ENCODE data around the gene CYP27B1. TPM values are rescaled to one million over a fixed set of nuclear protein-coding genes. Genes with fewer than 3 reads are reported as not detected.

Gene CYP27B1
- total RNA-seq, 1 experiment from 2014 or later = 6.9 TPM

GRCh38 chr12:57797933-57798332, 31.1 kb upstream of the CYP27B1 start:
- BruUV-seq (replicated peaks) = no TSS peak
- DNase-seq = no peak
- no peak overlapping the region for H3K4me3 ChIP-seq (ENCODE audit: low read depth, low read length)
- intact Hi-C loops (cut with micrococcal nuclease; ENCODE audit: unreplicated experiment) = no loop called here
- Mint-ChIP-seq H3K4me3 (ENCODE audit: unreplicated experiment) (no peak overlapping the region), H3K27ac (ENCODE audit: unreplicated experiment) (no peak overlapping the region), H3K4me1 (ENCODE audit: low read depth, unreplicated experiment) (no peaks in the 10 kb centered on the region), H3K9me3 (ENCODE audit: unreplicated experiment) (no peaks in the 10 kb centered on the region), H3K27me3 (ENCODE audit: insufficient read depth, unreplicated experiment) (no peaks in the 10 kb centered on the region), H3K36me3 (ENCODE audit: insufficient read depth, unreplicated experiment) (peaks cover 42% of the 10 kb centered on the region)
- POLR2A ChIA-PET = no interaction called here
- CTCF ChIA-PET = no interaction called here
- H3K9me3 ChIP-seq = no peaks in the 10 kb centered on the region
- no peaks in the 10 kb centered on the region; the same call in 1 of the 2 replicates for H3K36me3 ChIP-seq (ENCODE audit: control insufficient read depth, insufficient read depth, low read length)
- no peaks in the 10 kb centered on the region for H3K27me3 ChIP-seq (replicated peaks; ENCODE audit: control insufficient read depth, insufficient read depth, low read length)
- H3K4me1 ChIP-seq = no peaks in the 10 kb centered on the region
- TF ChIP-seq, protein P1, sequence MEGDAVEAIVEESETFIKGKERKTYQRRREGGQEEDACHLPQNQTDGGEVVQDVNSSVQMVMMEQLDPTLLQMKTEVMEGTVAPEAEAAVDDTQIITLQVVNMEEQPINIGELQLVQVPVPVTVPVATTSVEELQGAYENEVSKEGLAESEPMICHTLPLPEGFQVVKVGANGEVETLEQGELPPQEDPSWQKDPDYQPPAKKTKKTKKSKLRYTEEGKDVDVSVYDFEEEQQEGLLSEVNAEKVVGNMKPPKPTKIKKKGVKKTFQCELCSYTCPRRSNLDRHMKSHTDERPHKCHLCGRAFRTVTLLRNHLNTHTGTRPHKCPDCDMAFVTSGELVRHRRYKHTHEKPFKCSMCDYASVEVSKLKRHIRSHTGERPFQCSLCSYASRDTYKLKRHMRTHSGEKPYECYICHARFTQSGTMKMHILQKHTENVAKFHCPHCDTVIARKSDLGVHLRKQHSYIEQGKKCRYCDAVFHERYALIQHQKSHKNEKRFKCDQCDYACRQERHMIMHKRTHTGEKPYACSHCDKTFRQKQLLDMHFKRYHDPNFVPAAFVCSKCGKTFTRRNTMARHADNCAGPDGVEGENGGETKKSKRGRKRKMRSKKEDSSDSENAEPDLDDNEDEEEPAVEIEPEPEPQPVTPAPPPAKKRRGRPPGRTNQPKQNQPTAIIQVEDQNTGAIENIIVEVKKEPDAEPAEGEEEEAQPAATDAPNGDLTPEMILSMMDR (IDR thresholded peaks at IDR 0.05; ENCODE audit: insufficient read depth in 1 of 2, low read depth in 1 of 2, low read length in 1 of 2, severe bottlenecking in 1 of 2, unreplicated experiment in 1 of 2) = no peak

DNA sequence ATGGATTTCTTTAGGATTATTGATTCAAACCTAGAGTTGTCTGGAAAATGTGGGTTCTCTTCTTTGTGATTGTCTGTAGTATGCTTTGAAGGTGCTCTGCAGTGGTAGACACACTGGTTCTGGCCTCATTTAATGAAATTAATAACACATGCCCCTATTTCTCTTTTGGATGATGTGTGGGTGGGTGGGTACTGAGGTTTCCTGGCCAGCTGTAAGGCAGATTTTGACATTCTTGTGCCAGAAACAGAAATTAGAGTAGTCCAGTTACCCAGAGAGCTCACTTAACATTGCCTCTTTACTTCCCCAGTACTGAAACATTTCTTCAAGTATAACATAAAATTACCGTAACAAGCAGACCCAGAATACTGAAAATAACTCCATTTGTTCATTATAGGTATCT, 30.1 kb upstream of the CYP27B1 start:
- no TSS peak for BruUV-seq (replicated peaks)
- intact Hi-C loops (cut with micrococcal nuclease; ENCODE audit: unreplicated experiment) = no loop called here
- H3K4me1 ChIP-seq = no peaks in the 10 kb centered on the region
- ChIA-PET CTCF (no interaction called here), POLR2A (no interaction called here)
- no peaks in the 10 kb centered on the region for H3K27me3 ChIP-seq (replicated peaks; ENCODE audit: control insufficient read depth, insufficient read depth, low read length)
- DNase-seq = no peak
- Mint-ChIP-seq H3K9me3 (ENCODE audit: unreplicated experiment) (no peaks in the 10 kb centered on the region), H3K27ac (ENCODE audit: unreplicated experiment) (no peak overlapping the region), H3K4me3 (ENCODE audit: unreplicated experiment) (no peak overlapping the region), H3K27me3 (ENCODE audit: insufficient read depth, unreplicated experiment) (no peaks in the 10 kb centered on the region), H3K36me3 (ENCODE audit: insufficient read depth, unreplicated experiment) (peaks cover 49% of the 10 kb centered on the region), H3K4me1 (ENCODE audit: low read depth, unreplicated experiment) (no peaks in the 10 kb centered on the region)
- TF ChIP-seq, protein P1 (IDR thresholded peaks at IDR 0.05; ENCODE audit: insufficient read depth in 1 of 2, low read depth in 1 of 2, low read length in 1 of 2, severe bottlenecking in 1 of 2, unreplicated experiment in 1 of 2) = no peak
- H3K9me3 ChIP-seq = no peaks in the 10 kb centered on the region
- no peak overlapping the region for H3K4me3 ChIP-seq (ENCODE audit: low read depth, low read length)
- H3K36me3 ChIP-seq (ENCODE audit: control insufficient read depth, insufficient read depth, low read length) = no peaks in the 10 kb centered on the region; the same call in 1 of the 2 replicates

DNA sequence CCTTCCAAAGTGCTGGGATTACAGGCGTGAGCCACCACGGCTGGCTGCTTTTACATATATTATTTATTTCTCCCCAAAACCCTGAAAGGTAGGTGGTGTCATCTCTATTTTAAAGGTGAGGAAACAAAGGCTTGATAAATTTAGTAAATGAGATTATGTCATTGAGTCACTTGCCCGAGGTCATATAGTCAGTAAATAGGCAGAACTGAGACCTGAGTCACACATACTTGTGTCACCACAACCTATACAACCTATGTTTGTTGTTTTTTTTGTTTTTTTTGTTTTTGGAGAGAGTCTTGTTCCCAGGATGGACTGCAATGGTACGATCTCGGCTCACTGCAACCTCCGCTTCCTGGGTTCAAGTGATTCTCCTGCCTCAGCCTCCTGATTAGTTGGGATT, 28.5 kb upstream of the CYP27B1 start:
- intact Hi-C loops (cut with micrococcal nuclease; ENCODE audit: unreplicated experiment) = no loop called here
- no peak overlapping the region for H3K27ac Mint-ChIP-seq (ENCODE audit: unreplicated experiment)
- no peaks in the 10 kb centered on the region for H3K9me3 Mint-ChIP-seq (ENCODE audit: unreplicated experiment)
- H3K36me3 ChIP-seq (ENCODE audit: control insufficient read depth, insufficient read depth, low read length) = no peaks in the 10 kb centered on the region; the same call in 1 of the 2 replicates
- BruUV-seq (replicated peaks) = no TSS peak
- no peaks in the 10 kb centered on the region for H3K27me3 ChIP-seq (replicated peaks; ENCODE audit: control insufficient read depth, insufficient read depth, low read length)
- no peak overlapping the region for H3K4me3 Mint-ChIP-seq (ENCODE audit: unreplicated experiment)
- no peak overlapping the region for H3K4me3 ChIP-seq (ENCODE audit: low read depth, low read length)
- ChIA-PET CTCF (no interaction called here), POLR2A (no interaction called here)
- H3K4me1 Mint-ChIP-seq (ENCODE audit: low read depth, unreplicated experiment) = no peaks in the 10 kb centered on the region
- H3K4me1 ChIP-seq = no peaks in the 10 kb centered on the region
- H3K9me3 ChIP-seq = no peaks in the 10 kb centered on the region
- no peaks in the 10 kb centered on the region for H3K27me3 Mint-ChIP-seq (ENCODE audit: insufficient read depth, unreplicated experiment)
- DNase-seq = no peak
- peaks cover 60% of the 10 kb centered on the region for H3K36me3 Mint-ChIP-seq (ENCODE audit: insufficient read depth, unreplicated experiment)
- TF ChIP-seq, protein P1 (IDR thresholded peaks at IDR 0.05; ENCODE audit: insufficient read depth in 1 of 2, low read depth in 1 of 2, low read length in 1 of 2, severe bottlenecking in 1 of 2, unreplicated experiment in 1 of 2) = no peak
